ENCODE data around the gene SECISBP2. TPM values are rescaled to one million over a fixed set of nuclear protein-coding genes. Genes with fewer than 3 reads are reported as not detected.
A peak's percentile ranks its signal among the peaks of the same experiment; 100 is the strongest.

SECISBP2 gene
- total RNA-seq, 5 donors from 2014 or later (not counting 1 experiment from before 2014, with no cell fraction given) = 78.8 to 132 (median 87.5) TPM

GRCh38 chr9:89363921-89364665 is 45.8 kb downstream of the SECISBP2 start:
- no peaks in the 10 kb centered on the region for H3K27me3 Mint-ChIP-seq
- H3K4me3 ChIP-seq (ENCODE audit: control insufficient read depth in 1 of 2, extremely low read depth in 1 of 2, low read length in 1 of 2) = no peak overlapping the region
- H3K4me3 Mint-ChIP-seq = no peak overlapping the region
- H3K27ac Mint-ChIP-seq = peak overlapping the region; percentile 34 to 63
- H3K9me3 ChIP-seq = no peaks in the 10 kb centered on the region
- no peaks in the 10 kb centered on the region for H3K9me3 Mint-ChIP-seq
- ChIA-PET CTCF (no interaction called here), POLR2A (no interaction called here)
- 92% methylated on average over 5 of the region's 9 CpGs for WGBS (ENCODE audit: insufficient coverage)
- peaks cover 11 to 45% of the 10 kb centered on the region in 2 donors for H3K36me3 ChIP-seq (ENCODE audit: control insufficient read depth in 2 of 2, extremely low read depth in 1 of 2, insufficient read depth in 1 of 2, low read length in 1 of 2)
- H3K27ac ChIP-seq (ENCODE audit: low read length) = no peak overlapping the region
- ATAC-seq (replicated peaks in 1 of 4) (no peak), DNase-seq (peak in 1 of 35 experiments; percentile 11)
- peaks cover 0 to 19% of the 10 kb centered on the region in 2 experiments for H3K4me1 ChIP-seq (ENCODE audit: control insufficient read depth in 1 of 2, extremely low read depth in 1 of 2, insufficient read depth in 2 of 2, low read length in 2 of 2)
- peaks cover 6 to 17% (median 10%) of the 10 kb centered on the region in 3 donors for H3K4me1 Mint-ChIP-seq
- H3K27me3 ChIP-seq (replicated peaks in 1 of 2; ENCODE audit: control insufficient read depth in 2 of 2, extremely low read depth in 1 of 2, insufficient read depth in 2 of 2, low read length in 1 of 2) = no peaks in the 10 kb centered on the region
- peaks cover 33% of the 10 kb centered on the region for H3K36me3 Mint-ChIP-seq

DNA sequence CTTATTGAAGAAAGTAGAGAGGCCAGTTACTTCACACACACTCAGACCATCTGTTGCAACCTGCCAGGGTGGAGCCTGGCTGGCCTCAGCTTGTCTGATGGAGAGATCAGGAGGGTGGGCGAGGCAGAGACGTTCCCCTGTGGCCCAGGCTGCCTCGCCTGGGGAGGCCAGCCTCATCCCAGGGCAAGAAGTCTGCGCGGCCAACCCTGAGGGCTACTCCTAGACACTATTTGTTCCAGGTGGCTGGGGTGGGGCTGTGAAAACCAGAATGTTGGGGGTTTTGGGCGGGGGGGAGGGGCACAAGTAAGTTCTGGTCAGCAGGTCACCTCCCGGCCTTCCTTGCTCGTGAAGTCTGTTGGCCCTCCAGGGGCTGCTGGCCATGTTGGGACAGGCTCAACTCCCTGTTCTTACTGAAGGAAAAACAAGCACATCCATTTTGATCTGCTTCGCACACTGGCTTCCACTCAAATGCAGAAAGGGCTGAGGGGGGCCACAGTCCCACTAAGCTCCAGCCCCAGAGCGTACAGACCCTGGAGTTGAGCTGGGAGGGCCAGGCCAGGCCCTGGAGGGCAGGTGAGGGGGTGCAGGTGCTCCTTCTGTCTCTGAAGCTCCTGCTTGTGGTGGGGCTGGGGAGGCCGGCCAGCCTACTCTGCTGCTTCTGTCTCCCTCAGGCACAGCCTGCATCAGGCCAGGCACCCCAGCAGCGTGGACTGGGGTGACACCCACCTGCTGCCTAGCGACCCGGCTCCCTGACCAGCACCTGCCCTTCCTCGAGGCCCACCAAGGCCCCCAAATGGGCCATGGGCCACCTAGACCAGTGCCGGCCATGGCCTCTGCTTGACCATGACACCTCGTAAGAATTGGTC is 46.6 kb downstream of the SECISBP2 start:
- Mint-ChIP-seq H3K27ac (peak overlapping the region; percentile 34 to 63), H3K27me3 (no peaks in the 10 kb centered on the region), H3K9me3 (no peaks in the 10 kb centered on the region), H3K4me1 (peaks cover 8 to 15% (median 9%) of the 10 kb centered on the region in 3 donors), H3K4me3 (no peak overlapping the region), H3K36me3 (peaks cover 30% of the 10 kb centered on the region)
- no peak overlapping the region for H3K27ac ChIP-seq (ENCODE audit: low read length)
- H3K27me3 ChIP-seq (replicated peaks in 1 of 2; ENCODE audit: control insufficient read depth in 2 of 2, extremely low read depth in 1 of 2, insufficient read depth in 2 of 2, low read length in 1 of 2) = no peaks in the 10 kb centered on the region
- DNase-seq (peak in 1 of 35 experiments; percentile 10), ATAC-seq (replicated peaks in 1 of 4) (peak in 1 of 4 experiments; percentile 6)
- H3K9me3 ChIP-seq = no peaks in the 10 kb centered on the region
- H3K36me3 ChIP-seq (ENCODE audit: control insufficient read depth in 2 of 2, extremely low read depth in 1 of 2, insufficient read depth in 1 of 2, low read length in 1 of 2) = peaks cover 11 to 37% of the 10 kb centered on the region in 2 donors
- ChIA-PET POLR2A (no interaction called here), CTCF (no interaction called here)
- no peak overlapping the region for H3K4me3 ChIP-seq (ENCODE audit: control insufficient read depth in 1 of 2, extremely low read depth in 1 of 2, low read length in 1 of 2)
- peaks cover 0 to 23% of the 10 kb centered on the region in 2 experiments for H3K4me1 ChIP-seq (ENCODE audit: control insufficient read depth in 1 of 2, extremely low read depth in 1 of 2, insufficient read depth in 2 of 2, low read length in 2 of 2)
- WGBS (ENCODE audit: insufficient coverage) = 93% methylated on average over 8 of the region's 17 CpGs

- Histone ChIP-seq H3K4me1 (ENCODE audit: control insufficient read depth in 1 of 2, extremely low read depth in 1 of 2, insufficient read depth in 2 of 2, low read length in 2 of 2) (peaks cover 0 to 26% of the 10 kb centered on the region in 2 experiments), H3K36me3 (ENCODE audit: control insufficient read depth in 2 of 2, extremely low read depth in 1 of 2, insufficient read depth in 1 of 2, low read length in 1 of 2) (peaks cover 8 to 34% of the 10 kb centered on the region in 2 donors), H3K27me3 (replicated peaks in 1 of 2; ENCODE audit: control insufficient read depth in 2 of 2, extremely low read depth in 1 of 2, insufficient read depth in 2 of 2, low read length in 1 of 2) (no peaks in the 10 kb centered on the region), H3K27ac (ENCODE audit: low read length) (no peak overlapping the region), H3K4me3 (ENCODE audit: control insufficient read depth in 1 of 2, extremely low read depth in 1 of 2, low read length in 1 of 2) (no peak overlapping the region), H3K9me3 (no peaks in the 10 kb centered on the region)
- Mint-ChIP-seq H3K9me3 (no peaks in the 10 kb centered on the region), H3K27ac (peak overlapping the region in 1 of 2 donors; percentile 51), H3K4me1 (peaks cover 6 to 13% (median 7%) of the 10 kb centered on the region in 3 donors), H3K36me3 (peaks cover 25% of the 10 kb centered on the region), H3K27me3 (no peaks in the 10 kb centered on the region), H3K4me3 (no peak overlapping the region)
- CTCF ChIA-PET = no interaction called here
- WGBS (ENCODE audit: insufficient coverage) = 94% methylated on average over 2 of the region's 2 CpGs
- ATAC-seq (replicated peaks in 1 of 4) (no peak), DNase-seq (peak in 1 of 35 experiments; percentile 5)
- POLR2A ChIA-PET = no interaction called here
Observed at GRCh38 chr9:89365532-89365912, 47.2 kb downstream of the SECISBP2 start.

DNA sequence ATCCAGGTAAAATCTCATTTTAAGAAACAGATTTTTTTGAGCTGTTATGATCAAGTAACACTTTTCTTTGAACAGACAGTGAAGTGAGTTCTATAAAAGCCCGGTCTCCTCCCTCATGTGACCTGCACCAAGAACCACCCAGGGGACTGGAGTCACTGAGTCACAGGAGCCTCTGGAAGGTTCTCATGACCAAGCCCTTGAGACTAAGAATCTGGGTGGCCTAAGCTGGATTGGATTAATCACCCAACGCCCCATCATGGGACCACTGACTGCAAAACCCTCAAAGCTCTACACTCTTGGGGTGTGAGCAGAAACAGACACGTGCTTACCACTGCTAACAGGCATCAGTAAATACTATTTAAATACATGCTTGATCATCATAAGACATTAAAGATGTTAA is 48.4 kb downstream of the SECISBP2 start:
- ATAC-seq (replicated peaks in 1 of 4) = no peak
- Mint-ChIP-seq H3K27ac (peak overlapping the region; percentile 36 to 39), H3K4me3 (no peak overlapping the region), H3K9me3 (no peaks in the 10 kb centered on the region), H3K4me1 (peaks cover 5 to 7% (median 6%) of the 10 kb centered on the region in 3 donors), H3K36me3 (peaks cover 13% of the 10 kb centered on the region), H3K27me3 (no peaks in the 10 kb centered on the region)
- H3K36me3 ChIP-seq (ENCODE audit: control insufficient read depth in 2 of 2, extremely low read depth in 1 of 2, insufficient read depth in 1 of 2, low read length in 1 of 2) = peaks cover 6 to 22% of the 10 kb centered on the region in 2 donors
- POLR2A ChIA-PET = no interaction called here
- CTCF ChIA-PET = interaction anchor here in 1 of 2 donors (1.0 kb wide), 1 partner anchor 182 kb away, joined by 3 read pairs; no protein-coding TSS in a partner anchor
- H3K27me3 ChIP-seq (replicated peaks in 1 of 2; ENCODE audit: control insufficient read depth in 2 of 2, extremely low read depth in 1 of 2, insufficient read depth in 2 of 2, low read length in 1 of 2) = no peaks in the 10 kb centered on the region
- DNase-seq = no peak
- H3K4me3 ChIP-seq (ENCODE audit: control insufficient read depth in 1 of 2, extremely low read depth in 1 of 2, low read length in 1 of 2) = no peak overlapping the region
- 100% methylated on average over 1 of the region's 3 CpGs for WGBS (ENCODE audit: insufficient coverage)
- H3K4me1 ChIP-seq (ENCODE audit: control insufficient read depth in 1 of 2, extremely low read depth in 1 of 2, insufficient read depth in 2 of 2, low read length in 2 of 2) = peaks cover 0 to 30% of the 10 kb centered on the region in 2 experiments
- H3K27ac ChIP-seq (ENCODE audit: low read length) = no peak overlapping the region
- H3K9me3 ChIP-seq = no peaks in the 10 kb centered on the region

GRCh38 chr9:89367281-89367680 is 49.0 kb downstream of the SECISBP2 start:
- H3K4me1 Mint-ChIP-seq = peaks cover 5 to 7% (median 6%) of the 10 kb centered on the region in 3 donors
- ATAC-seq (replicated peaks in 1 of 4) (no peak), DNase-seq (no peak)
- no peak overlapping the region for H3K4me3 ChIP-seq (ENCODE audit: control insufficient read depth in 1 of 2, extremely low read depth in 1 of 2, low read length in 1 of 2)
- H3K27ac Mint-ChIP-seq = peak overlapping the region in 1 of 2 donors; percentile 4
- H3K36me3 ChIP-seq (ENCODE audit: control insufficient read depth in 2 of 2, extremely low read depth in 1 of 2, insufficient read depth in 1 of 2, low read length in 1 of 2) = peaks cover 2 to 16% of the 10 kb centered on the region in 2 donors
- CTCF ChIA-PET = interaction anchor here (0.6 to 1.0 kb wide), 2 partner anchors 182 to 184 kb away, joined by 3 read pairs; no protein-coding TSS in a partner anchor
- no peaks in the 10 kb centered on the region for H3K9me3 ChIP-seq
- no peaks in the 10 kb centered on the region for H3K9me3 Mint-ChIP-seq
- POLR2A ChIA-PET = no interaction called here
- peak overlapping the region; percentile 2 for H3K27ac ChIP-seq (ENCODE audit: low read length)
- H3K4me3 Mint-ChIP-seq = no peak overlapping the region
- 72% methylated on average over 3 of the region's 4 CpGs for WGBS (ENCODE audit: insufficient coverage)
- H3K27me3 Mint-ChIP-seq = no peaks in the 10 kb centered on the region
- peaks cover 7% of the 10 kb centered on the region for H3K36me3 Mint-ChIP-seq
- no peaks in the 10 kb centered on the region for H3K27me3 ChIP-seq (replicated peaks in 1 of 2; ENCODE audit: control insufficient read depth in 2 of 2, extremely low read depth in 1 of 2, insufficient read depth in 2 of 2, low read length in 1 of 2)
- peaks cover 0 to 32% of the 10 kb centered on the region in 2 experiments for H3K4me1 ChIP-seq (ENCODE audit: control insufficient read depth in 1 of 2, extremely low read depth in 1 of 2, insufficient read depth in 2 of 2, low read length in 2 of 2)

GRCh38 chr9:89367726-89368437 is 49.6 kb downstream of the SECISBP2 start:
- no peaks in the 10 kb centered on the region for H3K27me3 Mint-ChIP-seq
- H3K36me3 Mint-ChIP-seq = peaks cover 6% of the 10 kb centered on the region
- H3K4me1 ChIP-seq (ENCODE audit: control insufficient read depth in 1 of 2, extremely low read depth in 1 of 2, insufficient read depth in 2 of 2, low read length in 2 of 2) = peaks cover 0 to 34% of the 10 kb centered on the region in 2 experiments
- H3K4me3 Mint-ChIP-seq = no peak overlapping the region
- peak overlapping the region; percentile 2 for H3K27ac ChIP-seq (ENCODE audit: low read length)
- H3K9me3 Mint-ChIP-seq = no peaks in the 10 kb centered on the region
- H3K36me3 ChIP-seq (ENCODE audit: control insufficient read depth in 2 of 2, extremely low read depth in 1 of 2, insufficient read depth in 1 of 2, low read length in 1 of 2) = peaks cover 0 to 10% of the 10 kb centered on the region in 2 donors
- H3K27ac Mint-ChIP-seq = peak overlapping the region; percentile 69 to 74
- no peak for DNase-seq
- no peak for ATAC-seq (replicated peaks in 1 of 4)
- WGBS (ENCODE audit: insufficient coverage) = 93% methylated on average over 9 of the region's 14 CpGs
- no peak overlapping the region for H3K4me3 ChIP-seq (ENCODE audit: control insufficient read depth in 1 of 2, extremely low read depth in 1 of 2, low read length in 1 of 2)
- peaks cover 5 to 10% (median 6%) of the 10 kb centered on the region in 3 donors for H3K4me1 Mint-ChIP-seq
- ChIA-PET POLR2A (no interaction called here), CTCF (interaction anchor here (0.6 to 1.0 kb wide), 2 partner anchors 181 to 183 kb away, joined by 3 read pairs; no protein-coding TSS in a partner anchor)
- no peaks in the 10 kb centered on the region for H3K9me3 ChIP-seq
- H3K27me3 ChIP-seq (replicated peaks in 1 of 2; ENCODE audit: control insufficient read depth in 2 of 2, extremely low read depth in 1 of 2, insufficient read depth in 2 of 2, low read length in 1 of 2) = no peaks in the 10 kb centered on the region
